ENCODE data around the gene EMID1.

- TF ChIP-seq CTCF (optimal IDR thresholded peaks at IDR 0.05 in 1 of 3, IDR thresholded peaks at IDR 0.05 in 1 of 3, conservative IDR thresholded peaks at IDR 0.05 in 1 of 3; ENCODE audit: extremely low read depth in 1 of 3, insufficient read depth in 2 of 3, low read length in 3 of 3), result no peak
- no peak for TF ChIP-seq EZH2 (IDR thresholded peaks at IDR 0.05; ENCODE audit: low read length)
Measured at GRCh38 chr22:29211466-29211865, 5.8 kb downstream of the EMID1 start.

Measured in keratinocyte (primary cell).